Gastrocnemius medialis (tissue), 4 donors: ENCODE measurements around the gene SULT1A1.

Experiments
- POLR2A ChIP-seq, 2 donors: fragments of 450-650 bp; IDR thresholded peaks; one replicate each; pipeline ENCODE4 v1.6.1; 2017; ENCODE audit warnings: antibody characterized with exemption in 2 of 2, mild to moderate bottlenecking in 2 of 2, moderate library complexity in 2 of 2
- TF ChIP-seq, protein P1 (sequence below), 5 experiments: fragments of 450-650 bp in 3 of 5; fragments of 200-600 bp in 2 of 5; sonication (generic) in 2 of 5; IDR thresholded peaks in 4 of 5; conservative IDR thresholded peaks in 1 of 5; 1 replicate in 4 of 5; 2 replicates in 1 of 5; pipeline ENCODE4 v1.5.1; 2016 to 2019; ENCODE audit warnings: antibody characterized with exemption in 5 of 5, mild to moderate bottlenecking in 3 of 5, moderate library complexity in 3 of 5

DNA sequence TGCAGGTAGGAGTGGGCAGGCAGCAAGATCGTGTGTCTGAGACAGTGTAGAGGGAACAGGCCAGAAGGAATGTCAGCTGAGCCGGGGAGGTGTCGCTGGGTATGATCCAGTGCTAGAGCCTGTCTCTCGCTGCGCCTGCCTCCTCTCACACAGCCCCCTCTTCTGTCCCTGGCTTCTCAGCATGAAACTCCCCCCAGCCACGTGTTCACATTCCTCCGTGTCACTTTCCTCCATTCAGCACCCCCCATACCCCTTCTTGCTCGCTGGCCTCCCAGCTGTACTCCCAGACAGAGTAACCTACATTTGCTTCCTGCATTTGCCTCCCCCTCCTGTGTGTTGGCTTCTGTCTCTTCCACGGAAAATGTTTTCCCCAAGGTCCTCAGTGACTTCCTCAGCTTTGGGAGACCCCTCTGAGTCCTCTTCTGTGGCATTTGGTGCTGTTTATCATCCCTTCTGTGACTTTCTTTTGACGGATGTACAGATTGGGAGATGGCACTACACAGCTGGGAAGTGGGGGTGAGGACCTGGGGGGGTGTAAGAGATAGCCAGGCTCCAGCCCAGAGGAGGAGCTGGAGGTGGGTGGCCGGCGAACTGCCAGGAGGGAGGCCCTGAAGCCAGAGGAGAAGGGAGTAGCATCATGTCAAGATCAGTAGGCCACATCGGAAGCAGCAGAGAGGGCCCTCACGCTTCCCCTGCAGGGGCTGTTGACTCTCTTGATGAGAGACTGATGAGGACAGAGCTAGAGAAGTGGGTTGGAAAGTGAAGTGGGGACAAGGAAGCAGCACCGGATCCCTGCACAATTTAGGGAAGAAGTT lies 36.9 kb downstream of the SULT1A1 start:
- TF ChIP-seq, protein P1, sequence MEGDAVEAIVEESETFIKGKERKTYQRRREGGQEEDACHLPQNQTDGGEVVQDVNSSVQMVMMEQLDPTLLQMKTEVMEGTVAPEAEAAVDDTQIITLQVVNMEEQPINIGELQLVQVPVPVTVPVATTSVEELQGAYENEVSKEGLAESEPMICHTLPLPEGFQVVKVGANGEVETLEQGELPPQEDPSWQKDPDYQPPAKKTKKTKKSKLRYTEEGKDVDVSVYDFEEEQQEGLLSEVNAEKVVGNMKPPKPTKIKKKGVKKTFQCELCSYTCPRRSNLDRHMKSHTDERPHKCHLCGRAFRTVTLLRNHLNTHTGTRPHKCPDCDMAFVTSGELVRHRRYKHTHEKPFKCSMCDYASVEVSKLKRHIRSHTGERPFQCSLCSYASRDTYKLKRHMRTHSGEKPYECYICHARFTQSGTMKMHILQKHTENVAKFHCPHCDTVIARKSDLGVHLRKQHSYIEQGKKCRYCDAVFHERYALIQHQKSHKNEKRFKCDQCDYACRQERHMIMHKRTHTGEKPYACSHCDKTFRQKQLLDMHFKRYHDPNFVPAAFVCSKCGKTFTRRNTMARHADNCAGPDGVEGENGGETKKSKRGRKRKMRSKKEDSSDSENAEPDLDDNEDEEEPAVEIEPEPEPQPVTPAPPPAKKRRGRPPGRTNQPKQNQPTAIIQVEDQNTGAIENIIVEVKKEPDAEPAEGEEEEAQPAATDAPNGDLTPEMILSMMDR (IDR thresholded peaks at IDR 0.05 in 4 of 5, conservative IDR thresholded peaks at IDR 0.05 in 1 of 5): no peak
- no peak for TF ChIP-seq POLR2A (IDR thresholded peaks at IDR 0.05)
